Hepatocyte (in vitro differentiated cells): ENCODE data around the gene ITPKC.

ENCODE experiments used
- EZH2 ChIP-seq: fragments of 200-600 bp; sonication (generic); IDR thresholded peaks from 2 replicates; pipeline ENCODE4 v1.6.1; 2016; ENCODE audit warnings: antibody characterized with exemption, mild to moderate bottlenecking, borderline replicate concordance
- EZH2phosphoT487 ChIP-seq: fragments of 200-600 bp; sonication (generic); IDR thresholded peaks from one replicate; pipeline ENCODE4 v1.6.1; 2018; ENCODE audit warnings: antibody characterized with exemption, mild to moderate bottlenecking, low read depth, moderate library complexity; ENCODE audit not compliant: unreplicated experiment, severe bottlenecking
- TF ChIP-seq, protein P1 (sequence below): fragments of 200-600 bp; sonication (generic); IDR thresholded peaks from 2 replicates; pipeline ENCODE4 v1.5.1; 2016; ENCODE audit warnings: antibody characterized with exemption, mild to moderate bottlenecking; ENCODE audit not compliant: poor library complexity

GRCh38 chr19:40672573-40673299 lies 44.2 kb upstream of the ITPKC start:
- TF ChIP-seq, protein P1, sequence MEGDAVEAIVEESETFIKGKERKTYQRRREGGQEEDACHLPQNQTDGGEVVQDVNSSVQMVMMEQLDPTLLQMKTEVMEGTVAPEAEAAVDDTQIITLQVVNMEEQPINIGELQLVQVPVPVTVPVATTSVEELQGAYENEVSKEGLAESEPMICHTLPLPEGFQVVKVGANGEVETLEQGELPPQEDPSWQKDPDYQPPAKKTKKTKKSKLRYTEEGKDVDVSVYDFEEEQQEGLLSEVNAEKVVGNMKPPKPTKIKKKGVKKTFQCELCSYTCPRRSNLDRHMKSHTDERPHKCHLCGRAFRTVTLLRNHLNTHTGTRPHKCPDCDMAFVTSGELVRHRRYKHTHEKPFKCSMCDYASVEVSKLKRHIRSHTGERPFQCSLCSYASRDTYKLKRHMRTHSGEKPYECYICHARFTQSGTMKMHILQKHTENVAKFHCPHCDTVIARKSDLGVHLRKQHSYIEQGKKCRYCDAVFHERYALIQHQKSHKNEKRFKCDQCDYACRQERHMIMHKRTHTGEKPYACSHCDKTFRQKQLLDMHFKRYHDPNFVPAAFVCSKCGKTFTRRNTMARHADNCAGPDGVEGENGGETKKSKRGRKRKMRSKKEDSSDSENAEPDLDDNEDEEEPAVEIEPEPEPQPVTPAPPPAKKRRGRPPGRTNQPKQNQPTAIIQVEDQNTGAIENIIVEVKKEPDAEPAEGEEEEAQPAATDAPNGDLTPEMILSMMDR, result no peak
- TF ChIP-seq EZH2 (no peak), EZH2phosphoT487 (no peak)
